Kidney capillary endothelial cell (primary cell): ENCODE results near the gene SCN5A.

ENCODE experiments used
- DNase-seq: peaks from one replicate; pipeline ENCODE4 v3.0.0-alpha.2; 2018; ENCODE audit warnings: low spot score

SCN5A gene

GRCh38 chr3:38599886-38600285 lies 49.6 kb downstream of the SCN5A start:
- DNase-seq = no peak

GRCh38 chr3:38598791-38599190 lies 50.7 kb downstream of the SCN5A start:
- DNase-seq = no peak

- no peak for DNase-seq
Observed at GRCh38 chr3:38597502-38598060, 51.9 kb downstream of the SCN5A start.

GRCh38 chr3:38595393-38595792 lies 54.1 kb downstream of the SCN5A start:
- no peak for DNase-seq

- no peak for DNase-seq
Observed at GRCh38 chr3:38590521-38590920, 59.0 kb downstream of the SCN5A start.

- no peak for DNase-seq
Observed at GRCh38 chr3:38588995-38589937, 60.2 kb downstream of the SCN5A start.

- no peak for DNase-seq
Observed at GRCh38 chr3:38588371-38588971, 61.0 kb downstream of the SCN5A start.

GRCh38 chr3:38587548-38588131 lies 61.8 kb downstream of the SCN5A start:
- no peak for DNase-seq

GRCh38 chr3:38586546-38587520 lies 62.7 kb downstream of the SCN5A start:
- DNase-seq = no peak

- DNase-seq = no peak
Observed at GRCh38 chr3:38585791-38586420, 63.6 kb downstream of the SCN5A start.

GRCh38 chr3:38583688-38584087 lies 65.8 kb downstream of the SCN5A start:
- no peak for DNase-seq

GRCh38 chr3:38582941-38583645 lies 66.4 kb downstream of the SCN5A start:
- no peak for DNase-seq

GRCh38 chr3:38582316-38582715 lies 67.2 kb downstream of the SCN5A start:
- DNase-seq = no peak

GRCh38 chr3:38581774-38582173 lies 67.7 kb downstream of the SCN5A start:
- no peak for DNase-seq

GRCh38 chr3:38580450-38581382 lies 68.8 kb downstream of the SCN5A start:
- DNase-seq = no peak

- DNase-seq = no peak
Observed at GRCh38 chr3:38579551-38580449, 69.7 kb downstream of the SCN5A start.

GRCh38 chr3:38579141-38579540 lies 70.3 kb downstream of the SCN5A start:
- DNase-seq = no peak

- no peak for DNase-seq
Observed at GRCh38 chr3:38578551-38578950, 70.9 kb downstream of the SCN5A start.
